K562 (cell line): ENCODE results near the gene NCOA3. TPM values are rescaled to one million over a fixed set of nuclear protein-coding genes. Genes with fewer than 3 reads are reported as not detected.
A peak's percentile ranks its signal among the peaks of the same experiment; 100 is the strongest.

Experiments used
- ATAC-seq: fragments of 200-7000 bp; cut with Tn5 transposase; 3 replicates; pipeline ENCODE4 v1.9.1; 2020; ENCODE audit warnings: moderate library complexity
- BruUV-seq: library from RNA; stranded (reverse); fragments of 400-500 nt; replicated peaks from 2 replicates; lab custom pipeline; 2021; lab: Mats Ljungman, UMichigan
- CTCF ChIA-PET: fragments of 300-600 bp; formaldehyde crosslinking; extraction: SDS; loops from one replicate; lab custom pipeline; 2021; ENCODE audit warnings: low intra/inter-chr PET ratio; lab: Yijun Ruan, JAX
- POLR2A ChIA-PET: fragments of 300-600, 350-650 bp; sonication (Branson Sonifier 250); formaldehyde crosslinking; extraction: SDS; loops from one replicate; lab custom pipeline; 2021; ENCODE audit warnings: antibody characterized with exemption, inconsistent platforms; lab: Yijun Ruan, JAX
- DNase-seq, 4 experiments: peaks; one replicate each; pipeline versions ENCODE4 v3.0.0 to v3.0.0-alpha.2; 2011 to 2018; ENCODE audit warnings: low spot score in 3 of 4, mixed read lengths in 3 of 4; ENCODE audit errors: extremely low read depth in 1 of 4
- FAIRE-seq: peaks from 2 replicates; lab custom pipeline; 2011; peaks lifted over from hg19 to GRCh38; lab: Jason Lieb, UNC
- H2AFZ ChIP-seq: 2 replicates; pipeline ENCODE4 v1.6.0; 2011; ENCODE audit warnings: low read depth, low read length, control low read depth, inconsistent platforms
- H3K27ac ChIP-seq: fragments of 200-600 bp; 3 replicates; pipeline ENCODE4 v1.8.0; 2011; ENCODE audit warnings: low read depth, mild to moderate bottlenecking, control low read depth, inconsistent platforms, low read length, moderate library complexity, mixed read lengths; ENCODE audit errors: extremely low read depth
- H3K27me3 ChIP-seq, 2 experiments: fragments of 300-600 bp in 1 of 2; 2 replicates in 1 of 2; 3 replicates in 1 of 2; pipeline versions ENCODE4 v1.6.0 to v1.8.0; 2011; ENCODE audit warnings: inconsistent platforms in 2 of 2, low read length in 2 of 2, mild to moderate bottlenecking in 1 of 2, mixed read lengths in 1 of 2, moderate library complexity in 1 of 2; ENCODE audit not compliant: control insufficient read depth in 2 of 2, insufficient read depth in 2 of 2
- H3K36me3 ChIP-seq: fragments of 300-600 bp; 3 replicates; pipeline ENCODE4 v1.8.0; 2011; ENCODE audit warnings: mild to moderate bottlenecking, low read length, inconsistent platforms; ENCODE audit not compliant: control insufficient read depth, insufficient read depth
- H3K4me1 ChIP-seq, 2 experiments: fragments of 200-600 bp in 1 of 2; replicated peaks in 1 of 2; 2 replicates in 1 of 2; 3 replicates in 1 of 2; pipeline versions ENCODE4 v1.5.1 to v1.8.0; 2011; ENCODE audit warnings: inconsistent platforms in 2 of 2, low read length in 2 of 2, mild to moderate bottlenecking in 1 of 2, mixed read lengths in 1 of 2, moderate library complexity in 1 of 2; ENCODE audit not compliant: control insufficient read depth in 2 of 2, insufficient read depth in 2 of 2
- H3K4me2 ChIP-seq: 2 replicates; pipeline ENCODE4 v1.6.1; 2011; ENCODE audit warnings: low read length, control low read depth, inconsistent platforms, mixed read lengths; ENCODE audit not compliant: insufficient read depth
- H3K4me3 ChIP-seq: fragments of 200-600 bp; sonication (generic), shearing (Covaris generic); 2 replicates; pipeline ENCODE4 v1.5.1; 2016; ENCODE audit warnings: control low read depth, inconsistent platforms
- H3K79me2 ChIP-seq: fragments of 200-600 bp; 3 replicates; pipeline ENCODE4 v1.8.0; 2011; ENCODE audit warnings: low read length, inconsistent platforms; ENCODE audit not compliant: control insufficient read depth, insufficient read depth
- H3K9ac ChIP-seq, 2 experiments: 2 replicates each; pipeline versions ENCODE4 v1.6.0 to v1.6.1; 2011; ENCODE audit warnings: low read depth in 2 of 2, low read length in 2 of 2, control low read depth in 1 of 2, inconsistent platforms in 1 of 2, mild to moderate bottlenecking in 1 of 2, mixed read lengths in 1 of 2; ENCODE audit not compliant: insufficient read depth in 1 of 2
- H3K9me1 ChIP-seq: one replicate; pipeline ENCODE4 v1.6.0; 2011; ENCODE audit warnings: inconsistent platforms, mild to moderate bottlenecking, low read length, moderate library complexity; ENCODE audit not compliant: control insufficient read depth, insufficient read depth
- H3K9me3 ChIP-seq: replicated peaks from 2 replicates; pipeline ENCODE4 v1.5.1; 2011; ENCODE audit warnings: low read depth, low read length, inconsistent platforms; ENCODE audit not compliant: control insufficient read depth, insufficient read depth
- H4K20me1 ChIP-seq: replicated peaks from 2 replicates; pipeline ENCODE4 v1.6.1; 2011; ENCODE audit warnings: low read length, inconsistent platforms, mixed read lengths; ENCODE audit not compliant: control insufficient read depth, insufficient read depth
- ARID1B ChIP-seq: fragments of 450-650 bp; IDR thresholded peaks from 2 replicates; pipeline ENCODE4 v1.6.1; 2016; ENCODE audit warnings: antibody characterized with exemption, mild to moderate bottlenecking, inconsistent platforms
- CREM ChIP-seq: IDR thresholded peaks from 2 replicates; pipeline ENCODE4 v1.6.1; 2014; ENCODE audit warnings: antibody characterized with exemption, low read depth
- DPF2 ChIP-seq: fragments of 450-650 bp; IDR thresholded peaks from 2 replicates; pipeline ENCODE4 v1.6.1; 2016
- ESRRA ChIP-seq: fragments of 450-650 bp; IDR thresholded peaks from 2 replicates; pipeline ENCODE4 v1.6.1; 2014; ENCODE audit warnings: low read depth, mild to moderate bottlenecking, moderate library complexity, borderline replicate concordance
- ETV6 ChIP-seq, 3 experiments: fragments of 150-350 bp in 1 of 3; sonication (generic) in 1 of 3; formaldehyde crosslinking in 1 of 3; IDR thresholded peaks; 2 replicates each; pipeline versions ENCODE4 v1.6.1 to v1.8.0; 2014 to 2022; ENCODE audit warnings: borderline replicate concordance in 2 of 3, low read depth in 2 of 3, antibody characterized with exemption in 1 of 3, low read length in 1 of 3, mild to moderate bottlenecking in 1 of 3, missing genetic modification reagents in 1 of 3
- FOSL1 ChIP-seq: fragments of 200-800 bp; sonication (Bioruptor generic); conservative IDR thresholded peaks from 2 replicates; pipeline ENCODE4 v1.6.1; 2016; ENCODE audit warnings: missing genetic modification characterization, missing compliant biosample characterization
- HNRNPK ChIP-seq: fragments of 200-400 bp; formaldehyde crosslinking; IDR thresholded peaks from one replicate; pipeline ENCODE4 v1.6.1; 2018; ENCODE audit warnings: mild to moderate bottlenecking, low read depth, low read length; ENCODE audit not compliant: poor library complexity, severe bottlenecking
- L3MBTL2 ChIP-seq: fragments of 450-650 bp; IDR thresholded peaks from 2 replicates; pipeline ENCODE4 v1.6.1; 2016; ENCODE audit warnings: mild to moderate bottlenecking, moderate library complexity
- PCBP1 ChIP-seq: fragments of 200-400 bp; formaldehyde crosslinking; IDR thresholded peaks from 2 replicates; pipeline ENCODE4 v1.6.1; 2018; ENCODE audit warnings: mild to moderate bottlenecking, low read depth, low read length; ENCODE audit not compliant: poor library complexity, severe bottlenecking
- SMARCA4 ChIP-seq: fragments of 450-650 bp; IDR thresholded peaks from 2 replicates; pipeline ENCODE4 v1.6.1; 2016
- SMARCC2 ChIP-seq: fragments of 450-650 bp; IDR thresholded peaks from 2 replicates; pipeline ENCODE4 v1.6.1; 2017; ENCODE audit warnings: antibody characterized with exemption, moderate library complexity, mild to moderate bottlenecking, low read depth
- SPI1 ChIP-seq: IDR thresholded peaks from 2 replicates; pipeline ENCODE4 v1.6.1; 2011; ENCODE audit warnings: low read depth, low read length, control low read depth, borderline replicate concordance
- ZNF384 ChIP-seq: IDR thresholded peaks from 2 replicates; pipeline ENCODE4 v1.6.1; 2012; ENCODE audit warnings: low read depth, low read length, improper control_type of control experiment
- WGBS: fragments of 100-300 bp; shearing (Covaris generic); methylation state at CpG from one replicate; pipeline ENCODE4 v1.1.6; 2016; ENCODE audit warnings: low coverage, mixed read lengths; ENCODE audit not compliant: insufficient coverage; ENCODE audit errors: missing lambda C conversion rate; 5-methylcytosine and 5-hydroxymethylcytosine counted together
- in situ Hi-C: fragments of 300-500 bp; cut with MboI; formaldehyde crosslinking; loops from 4 replicates; pipeline ENCODE4 v1.15.0; 2018; ENCODE audit warnings: inconsistent platforms, mixed read lengths
- intact Hi-C: fragments of 100-400 bp; cut with micrococcal nuclease; formaldehyde crosslinking; loops from 2 replicates; pipeline ENCODE4 v1.14.2; 2022
- polyA plus RNA-seq, 8 experiments: library from polyadenylated mRNA; depleted of rRNA in 4 of 8; stranded (reverse) in 5 of 8; unstranded in 3 of 8; fragments of >200 nt; fragmentation: Nextera tagmentation in 2 of 8; fragmentation: Illumina TruSeq in 1 of 8; extraction: Ambion mirVana in 2 of 8; extraction: Trizol in 1 of 8; gene quantifications; 2 replicates each; pipeline versions ENCODE4 v1.2.1 to v1.2.3, GENCODE V29; 2011 to 2014; ENCODE audit warnings: inconsistent platforms in 1 of 8, missing spikeins in 1 of 8
- total RNA-seq, 7 experiments: library from RNA; depleted of rRNA in 6 of 7; stranded (reverse); fragments of >200 nt in 6 of 7; fragmentation: Illumina TruSeq in 2 of 7; extraction: Trizol in 2 of 7; gene quantifications; 2 replicates each; pipeline versions ENCODE4 v1.2.1 to v1.2.3, GENCODE V29; 2011 to 2021; ENCODE audit warnings: low replicate concordance in 1 of 7
- TF ChIP-seq, protein P1 (sequence below): fragments of 250-450 bp; sonication (Bioruptor Pico); IDR thresholded peaks from 2 replicates; pipeline ENCODE4 v1.8.0; 2021; ENCODE audit warnings: moderate library complexity, mild to moderate bottlenecking, inconsistent platforms
- TF ChIP-seq, protein P2 (sequence below), 2 experiments: fragments of 450-650 bp; conservative IDR thresholded peaks; 2 replicates each; pipeline ENCODE4 v1.6.1; 2017; ENCODE audit warnings: mild to moderate bottlenecking in 2 of 2, moderate library complexity in 2 of 2

Gene NCOA3
- total and polyA plus RNA-seq, 9 of the 15 experiments (the other 6 are each of a cell fraction or from before 2014, with no cell fraction given): 3.2 to 24.3 (median 14.4) TPM

DNA sequence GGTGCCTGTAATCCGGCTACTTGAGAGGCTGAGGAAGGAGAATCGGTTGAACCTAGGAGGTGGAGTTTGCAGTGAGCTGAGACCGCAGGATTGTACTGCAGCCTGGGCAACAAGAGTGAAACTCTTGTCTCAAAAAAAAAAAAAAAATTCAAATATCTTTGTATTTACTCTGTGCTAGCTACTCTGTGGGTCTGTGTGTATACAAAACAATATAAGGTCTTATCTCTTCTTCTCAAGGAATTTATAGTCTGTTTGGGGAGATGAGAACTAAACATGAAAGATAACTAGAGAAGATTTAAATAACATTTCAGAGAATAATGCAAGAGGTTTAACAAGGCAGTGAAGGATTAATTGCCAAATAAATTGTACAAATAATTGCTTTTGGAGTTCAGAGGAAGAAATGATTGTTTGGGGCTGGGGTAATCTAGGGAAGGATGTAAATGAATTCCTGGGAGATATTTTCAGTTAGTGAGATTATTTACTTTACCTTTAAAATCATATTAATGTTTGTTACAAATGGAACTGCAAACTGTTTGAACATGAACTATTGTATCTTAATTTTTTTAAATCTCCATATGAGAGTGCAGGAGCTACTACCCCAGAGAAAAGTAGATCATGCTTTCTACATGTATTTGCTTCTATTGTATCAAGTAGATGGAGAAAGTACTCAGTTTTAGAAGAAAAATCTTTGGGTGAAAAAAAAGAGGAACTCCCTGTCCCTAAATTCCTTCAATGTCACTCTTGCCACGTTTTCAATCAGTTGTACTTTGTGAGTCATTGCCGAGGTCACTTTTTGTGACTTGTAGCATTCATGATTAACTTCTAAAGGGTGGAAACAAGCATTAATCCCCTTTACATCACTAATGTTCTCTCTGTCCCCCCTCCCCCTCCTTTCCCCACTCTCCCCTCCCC is 39.0 kb downstream of the NCOA3 start:
- H3K9me3 ChIP-seq: no peaks in the 10 kb centered on the region
- H3K79me2 ChIP-seq: peaks cover 76% of the 10 kb centered on the region
- intact Hi-C loops: no loop called here
- FAIRE-seq: peak; percentile 55
- H3K9ac ChIP-seq: no peak overlapping the region
- 36% methylated on average over 5 of the region's 5 CpGs for WGBS
- H3K27ac ChIP-seq: peak overlapping the region; percentile 49; the same call in 1 of the 3 replicates
- in situ Hi-C loops: no loop called here
- no peaks in the 10 kb centered on the region for H3K9me1 ChIP-seq
- H4K20me1 ChIP-seq: peaks cover 6% of the 10 kb centered on the region; the same call in 1 of the 2 replicates
- H3K4me1 ChIP-seq: peaks cover 5 to 11% of the 10 kb centered on the region in 2 experiments; a peak in 3 of 5 replicates
- ChIA-PET CTCF (no interaction called here), POLR2A (no interaction called here)
- no peaks in the 10 kb centered on the region for H3K27me3 ChIP-seq
- DNase-seq: peak; percentile 16 to 53 (median 35)
- H3K4me3 ChIP-seq: no peak overlapping the region
- ATAC-seq: no peak; the same call in 2 of the 3 replicates
- BruUV-seq: no TSS peak
- H3K4me2 ChIP-seq: no peak overlapping the region
- H2AFZ ChIP-seq: no peak overlapping the region
- no peaks in the 10 kb centered on the region for H3K36me3 ChIP-seq
- TF ChIP-seq SMARCC2: no peak
- TF ChIP-seq FOSL1 (tag): peak; percentile 79
- TF ChIP-seq ZNF384: peak; percentile 62
- no peak for TF ChIP-seq ETV6 (IDR thresholded peaks at IDR 0.05; ENCODE audit: borderline replicate concordance in 1 of 2, low read depth in 2 of 2, low read length in 1 of 2)
- no peak for TF ChIP-seq ETV6 (CRISPR knock-in tag; IDR thresholded peaks at IDR 0.05; ENCODE audit: borderline replicate concordance)
- TF ChIP-seq ESRRA: peak; percentile 63
- TF ChIP-seq, protein P1, sequence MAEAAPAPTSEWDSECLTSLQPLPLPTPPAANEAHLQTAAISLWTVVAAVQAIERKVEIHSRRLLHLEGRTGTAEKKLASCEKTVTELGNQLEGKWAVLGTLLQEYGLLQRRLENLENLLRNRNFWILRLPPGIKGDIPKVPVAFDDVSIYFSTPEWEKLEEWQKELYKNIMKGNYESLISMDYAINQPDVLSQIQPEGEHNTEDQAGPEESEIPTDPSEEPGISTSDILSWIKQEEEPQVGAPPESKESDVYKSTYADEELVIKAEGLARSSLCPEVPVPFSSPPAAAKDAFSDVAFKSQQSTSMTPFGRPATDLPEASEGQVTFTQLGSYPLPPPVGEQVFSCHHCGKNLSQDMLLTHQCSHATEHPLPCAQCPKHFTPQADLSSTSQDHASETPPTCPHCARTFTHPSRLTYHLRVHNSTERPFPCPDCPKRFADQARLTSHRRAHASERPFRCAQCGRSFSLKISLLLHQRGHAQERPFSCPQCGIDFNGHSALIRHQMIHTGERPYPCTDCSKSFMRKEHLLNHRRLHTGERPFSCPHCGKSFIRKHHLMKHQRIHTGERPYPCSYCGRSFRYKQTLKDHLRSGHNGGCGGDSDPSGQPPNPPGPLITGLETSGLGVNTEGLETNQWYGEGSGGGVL (CRISPR knock-in tag): no peak
- TF ChIP-seq DPF2: 0 out of 2 replicates have a peak, but pooled peaks have one; percentile 67
- peak; percentile 35; the same call in 1 of the 2 replicates for TF ChIP-seq CREM
- peak; percentile 99 for TF ChIP-seq SPI1
- peak; percentile 37 for TF ChIP-seq ARID1B
- peak; percentile 67 for TF ChIP-seq PCBP1
- 0 out of 2 replicates have a peak, but pooled peaks have one; percentile 15 for TF ChIP-seq L3MBTL2
- peak; percentile 86 for TF ChIP-seq HNRNPK
- 0 out of 2 replicates have a peak, but pooled peaks have one; percentile 48 for TF ChIP-seq SMARCA4
- TF ChIP-seq, protein P2, sequence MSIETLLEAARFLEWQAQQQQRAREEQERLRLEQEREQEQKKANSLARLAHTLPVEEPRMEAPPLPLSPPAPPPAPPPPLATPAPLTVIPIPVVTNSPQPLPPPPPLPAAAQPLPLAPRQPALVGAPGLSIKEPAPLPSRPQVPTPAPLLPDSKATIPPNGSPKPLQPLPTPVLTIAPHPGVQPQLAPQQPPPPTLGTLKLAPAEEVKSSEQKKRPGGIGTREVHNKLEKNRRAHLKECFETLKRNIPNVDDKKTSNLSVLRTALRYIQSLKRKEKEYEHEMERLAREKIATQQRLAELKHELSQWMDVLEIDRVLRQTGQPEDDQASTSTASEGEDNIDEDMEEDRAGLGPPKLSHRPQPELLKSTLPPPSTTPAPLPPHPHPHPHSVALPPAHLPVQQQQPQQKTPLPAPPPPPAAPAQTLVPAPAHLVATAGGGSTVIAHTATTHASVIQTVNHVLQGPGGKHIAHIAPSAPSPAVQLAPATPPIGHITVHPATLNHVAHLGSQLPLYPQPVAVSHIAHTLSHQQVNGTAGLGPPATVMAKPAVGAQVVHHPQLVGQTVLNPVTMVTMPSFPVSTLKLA (conservative IDR thresholded peaks at IDR 0.05): 0 out of 4 replicates have a peak, but pooled peaks of 1 of the 2 experiments have one; percentile 7
